GM19455 (cell line): ENCODE results near the gene DEPDC7.
A peak's percentile ranks its signal among the peaks of the same experiment; 100 is the strongest.

Experiments
- ATAC-seq: cut with Tn5 transposase; IDR thresholded peaks from one replicate; pipeline ENCODE4 v1.9.1; 2021; ENCODE audit not compliant: unreplicated experiment

The DEPDC7 gene

DNA sequence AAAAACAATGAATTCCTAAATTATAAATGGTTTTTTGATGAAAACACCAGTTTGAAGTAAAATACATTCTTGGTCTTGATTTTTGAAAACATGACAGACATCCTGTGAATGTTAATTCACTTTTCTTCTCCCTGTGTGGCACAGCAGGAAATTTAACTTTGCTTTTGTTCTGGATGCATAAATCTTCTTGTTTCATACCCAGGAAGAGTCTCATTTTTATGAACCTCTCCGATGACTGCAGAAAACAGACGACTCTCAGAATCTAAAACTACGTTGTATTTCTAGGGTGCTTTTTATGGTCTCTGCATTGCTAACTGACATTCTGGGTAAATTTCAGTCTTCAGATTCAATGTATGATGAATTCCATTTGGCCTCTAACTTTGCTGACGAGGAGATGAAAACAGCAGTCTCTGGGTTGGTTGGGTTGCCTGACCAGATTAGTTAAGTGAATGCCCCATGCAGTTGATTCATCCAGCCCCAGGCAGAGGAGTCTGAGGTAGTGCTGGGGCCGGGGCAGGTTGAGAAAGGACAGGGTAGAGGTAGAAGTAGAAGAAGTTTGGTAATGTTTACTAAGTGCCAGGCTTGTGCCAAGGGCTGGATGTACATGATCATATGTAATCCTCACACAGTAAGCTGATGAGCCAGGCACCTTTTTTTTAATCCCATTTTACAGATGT is 43.8 kb downstream of the DEPDC7 start:
- ATAC-seq = no peak

DNA sequence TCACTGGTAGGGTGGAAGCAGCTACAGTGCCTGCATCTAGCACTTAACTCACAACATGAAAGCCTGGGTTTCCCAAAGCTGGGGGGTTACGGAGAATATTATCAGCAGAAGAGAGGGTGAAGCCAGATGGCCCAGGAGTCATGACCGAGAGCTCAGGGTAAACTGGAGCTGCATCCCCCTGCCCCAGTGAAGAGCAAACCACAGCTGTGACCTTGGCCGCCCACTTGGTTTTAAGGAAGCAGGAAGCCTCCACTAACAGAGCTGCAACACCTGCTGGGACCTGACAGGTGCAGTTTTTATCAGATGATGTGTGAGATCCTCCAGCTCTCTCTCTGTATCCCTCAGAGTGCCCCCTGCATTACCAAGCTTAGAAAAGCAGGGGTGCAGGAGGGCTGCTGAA is 44.6 kb downstream of the DEPDC7 start:
- no peak for ATAC-seq

DNA sequence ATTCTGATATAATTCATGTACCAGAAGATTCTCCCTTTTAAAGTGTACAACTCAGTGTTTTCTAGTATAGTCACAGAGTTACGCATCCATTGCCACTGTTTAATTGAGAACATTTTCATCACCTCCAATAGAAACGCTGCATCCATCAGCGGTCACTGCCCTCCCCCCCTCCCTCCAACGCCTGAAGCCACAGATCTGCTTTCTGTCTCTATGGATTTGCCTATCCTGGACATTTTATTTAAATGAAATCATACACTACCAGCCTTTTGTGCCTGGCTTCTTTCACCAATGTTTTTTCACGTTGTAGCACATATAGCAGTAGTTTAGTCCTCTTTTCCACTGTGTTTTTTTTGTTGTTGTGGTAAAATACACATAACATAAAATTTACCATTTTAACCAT is 46.5 kb downstream of the DEPDC7 start:
- ATAC-seq = no peak

DNA sequence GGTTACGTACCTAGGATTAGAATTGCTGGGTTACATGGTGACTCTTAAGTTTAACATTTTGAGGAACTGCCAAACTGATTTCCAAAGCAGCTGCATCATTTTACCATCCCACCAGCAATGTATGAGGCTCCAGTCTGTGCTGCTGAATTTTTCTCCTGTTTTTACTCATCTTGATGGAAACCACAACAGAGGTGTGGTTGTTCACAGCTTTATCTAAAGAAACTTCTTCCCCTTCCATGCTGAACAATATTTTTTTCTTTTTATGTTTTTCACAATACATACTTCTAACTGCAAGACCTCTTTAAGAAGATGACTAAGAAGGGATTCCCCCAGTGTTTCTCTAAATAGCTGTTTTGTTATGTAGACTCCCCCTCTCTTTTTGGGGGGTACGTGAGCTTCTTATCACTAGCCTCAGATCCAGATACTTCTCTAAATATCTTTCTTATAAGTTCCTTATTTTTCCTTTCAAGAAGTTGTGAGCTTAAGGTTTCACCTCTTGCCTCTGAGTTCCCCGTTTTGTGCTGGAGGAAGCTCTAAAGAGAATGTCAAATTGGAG is 47.7 kb downstream of the DEPDC7 start:
- ATAC-seq = no peak

DNA sequence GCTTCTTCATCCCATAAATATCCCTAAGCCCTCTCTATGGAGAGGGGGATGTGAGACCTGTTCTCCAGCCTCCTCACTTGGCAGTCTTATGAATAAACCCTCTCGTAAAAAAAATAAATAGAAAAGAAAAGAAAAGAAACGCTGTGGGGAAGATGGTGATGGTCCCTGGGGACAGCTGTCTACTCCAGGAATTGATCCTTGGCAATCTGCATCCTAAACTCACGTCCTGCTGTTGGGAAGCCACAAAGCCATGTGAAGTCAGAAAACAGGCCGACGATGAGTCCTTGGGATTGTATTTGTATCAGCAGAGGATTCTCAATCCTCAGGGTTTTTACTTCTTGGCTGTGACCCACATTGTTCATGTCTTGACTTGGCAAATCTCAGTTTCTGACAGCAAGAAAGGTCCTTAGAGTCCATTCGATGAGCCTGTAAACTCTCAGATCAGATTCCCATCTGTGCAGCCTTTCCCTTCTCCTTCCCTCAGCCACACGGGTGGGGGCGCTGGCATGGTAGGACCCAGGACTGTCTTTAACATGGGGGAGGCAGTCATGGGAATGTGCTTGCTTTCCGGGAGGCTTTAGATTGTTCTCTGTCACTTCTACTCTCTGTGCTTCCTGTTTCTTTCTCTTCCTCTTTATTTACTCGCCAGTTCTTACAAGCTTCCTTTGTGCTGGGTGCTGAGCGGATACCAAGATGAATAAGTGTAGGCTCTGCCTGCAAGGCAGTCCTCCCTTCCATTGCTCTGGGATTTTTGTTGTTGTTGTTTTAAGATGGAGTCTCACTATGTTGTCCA is 48.6 kb downstream of the DEPDC7 start:
- ATAC-seq = no peak

DNA sequence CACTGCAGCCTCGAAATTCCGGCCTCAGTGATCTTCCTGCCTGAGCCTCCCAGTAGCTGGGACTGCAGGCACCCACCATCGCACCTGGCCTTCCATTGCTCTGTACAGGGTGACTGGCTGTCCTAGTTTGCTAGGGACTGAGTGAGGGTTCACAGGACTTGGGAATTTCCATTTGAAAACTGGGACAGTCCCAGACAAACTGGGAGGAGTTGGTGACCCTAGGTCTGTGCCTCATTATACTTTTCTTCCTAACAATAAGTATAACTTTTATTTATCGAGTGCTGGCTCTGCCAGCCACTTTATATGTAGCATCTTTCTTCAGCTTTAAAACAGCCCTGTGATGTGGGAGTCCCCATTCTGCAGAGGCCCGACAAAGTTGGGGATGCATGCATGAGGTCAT is 49.2 kb downstream of the DEPDC7 start:
- no peak for ATAC-seq

DNA sequence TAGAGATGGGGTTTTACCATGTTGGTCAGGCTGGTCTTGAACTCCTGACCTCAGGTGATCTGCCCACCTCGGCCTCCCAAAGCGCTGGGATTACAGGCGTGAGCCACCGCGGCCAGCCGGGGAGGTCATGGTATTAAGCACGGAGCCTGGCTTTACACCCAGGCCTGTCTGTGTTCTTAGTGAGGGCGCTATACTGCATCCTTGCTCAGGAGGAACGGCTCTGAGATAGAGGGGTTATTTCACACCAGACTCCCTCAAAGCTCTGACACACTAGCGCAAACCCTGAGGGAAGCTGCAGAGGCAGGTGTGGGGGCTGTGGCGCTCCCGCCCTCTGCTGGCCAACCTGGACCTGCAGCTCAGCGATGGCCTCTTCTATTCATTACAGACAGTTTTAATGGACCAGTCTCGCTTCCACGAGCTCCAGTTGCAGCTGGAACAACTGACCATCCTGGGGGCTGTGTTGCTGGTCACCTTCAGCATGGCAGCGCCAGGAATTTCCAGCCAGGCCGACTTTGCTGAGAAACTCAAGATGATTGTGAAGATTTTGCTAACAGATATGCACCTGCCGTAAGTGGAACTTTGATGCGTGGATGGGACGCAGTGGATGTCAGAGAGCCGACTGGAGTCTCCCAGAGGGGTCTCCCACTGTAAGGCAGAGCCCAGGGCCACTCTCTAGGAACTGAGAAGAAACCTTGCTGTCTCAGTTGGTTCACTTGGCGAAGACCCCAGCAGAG is 49.9 kb downstream of the DEPDC7 start:
- ATAC-seq = peak; percentile 51

DNA sequence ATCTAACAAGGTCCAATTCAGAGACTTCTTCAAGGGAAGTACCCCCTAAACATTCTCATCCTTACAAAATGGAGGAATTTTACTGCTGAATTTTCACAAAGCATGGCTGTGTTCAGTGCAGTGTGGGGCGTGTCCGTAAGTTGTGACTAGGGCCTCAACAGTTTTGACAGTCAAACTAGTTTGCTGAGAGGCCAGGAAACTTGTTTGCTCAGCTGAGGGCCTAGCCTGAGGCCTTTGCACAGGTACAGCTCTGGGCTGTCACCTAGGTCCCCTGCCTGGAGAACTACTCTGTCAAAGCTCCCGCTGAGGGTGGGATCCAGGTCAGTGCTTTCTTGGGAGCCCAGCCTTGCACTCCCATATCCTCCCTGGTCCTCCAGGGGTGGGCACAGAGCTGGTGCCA is 51.6 kb downstream of the DEPDC7 start:
- no peak for ATAC-seq

DNA sequence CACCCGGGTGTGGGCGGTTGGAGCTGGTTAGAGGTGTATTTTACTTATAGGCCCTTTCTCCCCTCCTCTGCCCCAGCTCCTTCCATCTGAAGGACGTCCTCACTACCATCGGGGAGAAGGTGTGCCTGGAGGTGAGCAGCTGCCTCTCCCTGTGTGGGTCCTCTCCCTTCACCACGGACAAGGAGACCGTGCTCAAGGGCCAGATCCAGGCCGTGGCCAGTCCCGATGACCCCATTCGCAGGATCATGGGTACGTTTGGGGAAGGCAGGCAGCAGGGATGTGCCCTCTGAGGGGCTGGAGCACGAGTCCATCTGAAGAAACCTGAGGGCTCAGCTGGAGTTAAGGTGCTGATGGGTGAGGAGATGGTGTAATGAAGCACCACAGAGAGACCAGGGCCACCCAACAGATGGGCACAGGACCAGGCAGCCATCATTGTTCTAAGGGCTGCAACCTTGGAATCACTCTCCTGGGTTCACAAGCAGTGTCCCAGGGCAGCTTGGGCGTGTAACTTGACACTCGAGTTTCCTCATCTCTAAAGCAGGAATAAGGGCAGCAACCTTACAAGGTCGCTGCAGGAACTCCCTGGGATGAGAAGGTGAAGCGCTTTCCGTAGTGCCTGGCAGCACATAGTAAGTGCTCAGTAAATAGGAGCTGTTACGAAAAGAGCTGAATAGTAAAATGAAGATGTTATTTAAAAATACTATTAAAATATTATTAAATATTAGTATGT is 53.1 kb downstream of the DEPDC7 start:
- no peak for ATAC-seq

DNA sequence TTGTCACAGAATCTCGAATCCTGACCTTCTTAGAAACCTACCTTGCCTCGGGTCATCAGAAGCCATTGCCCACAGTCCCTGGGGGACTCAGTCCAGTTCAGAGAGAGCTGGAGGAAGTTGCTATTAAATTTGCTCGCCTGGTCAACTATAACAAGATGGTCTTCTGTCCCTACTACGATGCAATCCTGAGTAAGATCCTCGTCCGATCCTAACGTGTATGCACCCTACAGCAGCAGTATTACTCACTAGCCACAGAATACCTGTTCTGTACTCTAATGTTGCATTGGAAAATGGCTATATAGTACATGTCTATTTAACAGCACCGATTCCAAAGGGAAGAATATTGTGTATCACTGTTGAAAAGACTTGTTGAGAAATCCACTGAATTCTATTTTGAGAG is 56.8 kb downstream of the DEPDC7 start:
- no peak for ATAC-seq
